ENCODE measurements around the gene KRCC1.
"Not testable (repeated sequence)": the region's sequence is repeated elsewhere in the genome, so short reads cannot be mapped to it uniquely, and the experiment has no call there.

Gene KRCC1

GRCh38 chr2:87994304-87994850 lies 61.2 kb downstream of the KRCC1 start:
- not testable (repeated sequence) for DNase-seq

- not testable (repeated sequence) for DNase-seq
Observed at GRCh38 chr2:87992569-87992968, 63.0 kb downstream of the KRCC1 start.

- DNase-seq = not testable (repeated sequence)
Observed at GRCh38 chr2:87987473-87987872, 68.1 kb downstream of the KRCC1 start.

GRCh38 chr2:87985902-87986301 lies 69.7 kb downstream of the KRCC1 start:
- not testable (repeated sequence) for DNase-seq

GRCh38 chr2:87981182-87981581 lies 74.4 kb downstream of the KRCC1 start:
- not testable (repeated sequence) for DNase-seq

All from stimulated activated CD4-positive, alpha-beta T cell treated with anti-CD3 and anti-CD28 coated beads, Interleukin-12 subunit alpha, Interleukin-12 subunit beta, amount 100 ng/mL, for 4 hours (primary cell).